GM18502 (cell line): ENCODE results near the gene P4HTM.

Source experiments
- ATAC-seq: cut with Tn5 transposase; IDR thresholded peaks from one replicate; pipeline ENCODE4 v1.9.1; 2021; ENCODE audit warnings: mild to moderate bottlenecking; ENCODE audit not compliant: unreplicated experiment, poor library complexity

The P4HTM gene

DNA sequence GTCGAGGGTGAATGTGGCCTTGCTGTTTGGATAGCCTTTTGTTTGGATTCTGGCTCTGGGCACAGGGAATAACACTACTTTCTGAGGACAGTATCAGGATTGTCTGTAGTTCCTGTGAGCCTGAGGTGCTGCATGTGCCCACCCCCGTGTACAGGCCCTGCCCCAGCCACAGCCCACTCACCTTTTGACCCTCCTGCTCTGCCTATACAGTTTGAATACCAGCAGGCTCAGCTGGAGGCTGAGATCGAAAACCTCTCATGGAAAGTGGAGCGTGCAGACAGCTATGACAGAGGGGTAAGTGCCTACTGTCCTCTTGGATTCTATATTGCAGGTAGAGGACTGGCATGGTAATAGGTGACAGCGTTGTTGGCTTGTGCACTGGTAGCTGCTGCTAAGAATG is 7.4 kb upstream of the P4HTM start:
- ATAC-seq, result no peak

- ATAC-seq, result no peak
Observed at GRCh38 chr3:48983096-48983495, 6.9 kb upstream of the P4HTM start.

- no peak for ATAC-seq
Observed at GRCh38 chr3:48984663-48985062, 5.4 kb upstream of the P4HTM start.

DNA sequence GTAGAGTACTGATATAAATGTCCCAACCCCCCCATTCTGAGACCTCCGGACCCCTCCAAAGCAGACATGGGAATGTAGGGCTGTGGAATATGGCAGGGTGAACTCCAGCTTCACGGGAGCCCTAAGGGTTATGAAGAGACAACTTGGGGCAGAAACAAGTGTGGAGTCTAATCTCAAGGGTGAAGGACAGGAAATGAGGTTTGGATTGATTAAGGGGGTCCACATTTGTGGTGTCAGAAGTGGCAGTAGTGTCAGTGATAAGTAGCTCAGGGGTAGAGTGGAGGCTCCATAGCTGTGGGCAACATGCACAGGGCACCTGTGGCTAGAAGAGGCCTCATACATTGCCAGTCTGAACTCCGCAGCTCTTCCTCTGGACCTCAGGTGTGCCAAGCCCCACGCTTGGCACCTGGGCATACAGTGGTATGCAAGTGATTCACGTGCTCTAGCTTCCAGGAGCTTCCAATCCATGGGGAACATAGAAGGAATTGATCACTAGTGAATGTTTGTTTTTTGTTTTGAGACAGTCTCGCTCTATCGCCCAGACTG is 4.1 kb upstream of the P4HTM start:
- ATAC-seq, result no peak

DNA sequence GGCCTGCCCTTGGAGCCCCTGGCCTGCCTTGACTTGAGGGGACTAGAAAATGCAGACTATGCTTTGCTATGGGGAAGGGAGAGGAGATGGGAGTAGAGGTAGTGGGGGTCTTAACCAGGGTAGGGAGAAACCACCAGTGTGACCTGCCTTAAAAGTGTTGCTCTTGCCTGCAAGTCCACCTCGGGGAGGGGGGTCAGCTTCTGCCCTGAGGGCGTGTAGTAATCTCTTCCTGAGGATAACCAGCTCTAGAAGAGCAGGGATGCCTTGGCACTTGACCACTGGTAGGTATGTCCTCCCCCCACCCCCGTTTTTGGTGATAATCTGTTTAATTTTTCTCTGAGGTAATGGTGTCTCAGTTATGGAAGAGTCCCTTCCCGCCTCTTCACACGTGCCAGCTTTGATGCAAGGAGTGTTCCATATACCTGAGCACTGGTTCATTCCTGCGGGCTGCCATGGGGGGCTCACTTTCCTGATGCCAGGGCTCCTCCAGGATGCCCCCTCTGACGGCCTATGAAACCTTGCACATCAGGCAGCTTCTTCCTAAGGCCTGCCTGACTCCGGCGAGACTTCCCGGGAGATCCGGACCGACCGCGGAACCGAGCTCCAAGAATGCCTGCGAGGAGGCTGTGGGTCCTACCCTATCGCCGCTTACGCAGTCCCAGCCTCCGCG is 780 bp upstream of the P4HTM start:
- ATAC-seq, result no peak

GRCh38 chr3:48990636-48991469 is 812 bp downstream of the P4HTM start:
- peak; percentile 24 for ATAC-seq

DNA sequence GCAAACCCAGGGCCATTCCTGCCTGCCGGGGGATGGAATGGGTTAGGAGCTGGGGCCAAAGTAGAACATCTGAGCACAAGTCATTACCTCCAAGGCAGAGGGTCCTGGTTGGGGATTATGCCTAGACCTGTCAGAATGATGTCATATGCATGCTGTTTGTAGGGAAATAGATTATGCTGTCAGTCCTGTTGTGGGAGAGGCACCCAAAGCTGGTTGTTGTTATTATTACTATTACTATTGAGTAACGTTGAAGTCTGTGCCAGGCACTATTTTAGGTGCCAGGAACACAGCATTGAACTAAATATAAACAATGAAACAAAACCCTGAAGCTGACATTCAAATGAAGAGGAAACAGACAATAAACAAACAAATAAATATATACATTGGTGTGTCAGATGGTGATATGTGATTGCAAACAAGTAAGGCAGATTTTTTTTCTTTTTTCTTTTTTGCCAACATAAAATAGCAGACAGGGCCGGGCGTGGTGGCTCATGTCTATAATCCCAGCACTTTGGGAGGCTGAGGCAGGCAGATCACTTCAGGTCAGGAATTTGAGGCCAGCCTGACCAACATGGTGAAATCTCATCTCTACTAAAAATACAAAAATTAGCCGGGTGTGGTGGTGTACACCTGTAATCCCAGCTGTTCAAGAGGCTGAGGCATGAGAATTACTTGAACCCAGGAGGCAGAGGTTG is 2.0 kb downstream of the P4HTM start:
- no peak for ATAC-seq

- no peak for ATAC-seq
Observed at GRCh38 chr3:48993834-48994233, 3.8 kb downstream of the P4HTM start.

GRCh38 chr3:48996640-48997039 is 6.6 kb downstream of the P4HTM start:
- ATAC-seq, result no peak

DNA sequence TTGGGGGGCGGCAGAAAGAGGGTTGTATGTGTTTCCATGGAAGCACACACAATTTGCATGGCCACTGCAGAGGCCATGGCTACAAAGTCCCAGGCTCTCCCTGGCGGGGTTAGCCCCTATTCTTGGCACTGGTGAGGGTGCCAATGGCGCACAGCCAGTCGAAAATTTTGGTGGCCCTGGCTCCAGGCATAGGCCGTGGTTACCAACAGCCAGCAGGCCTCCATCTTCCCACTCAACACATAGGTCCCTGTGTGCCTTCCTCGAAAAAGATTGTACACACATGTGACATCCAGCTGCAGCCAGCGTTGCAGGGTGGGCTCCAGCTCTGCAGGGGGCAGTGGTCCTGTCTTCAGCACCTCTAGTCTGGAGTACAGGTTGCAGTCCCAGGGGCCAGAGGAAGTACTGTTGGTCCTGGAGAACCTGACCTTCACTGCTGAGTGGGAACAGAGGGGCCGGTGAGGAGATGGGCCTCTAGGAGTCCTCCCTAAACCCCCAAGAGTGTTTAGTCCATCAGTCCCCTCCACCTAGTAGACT is 7.1 kb downstream of the P4HTM start:
- no peak for ATAC-seq

DNA sequence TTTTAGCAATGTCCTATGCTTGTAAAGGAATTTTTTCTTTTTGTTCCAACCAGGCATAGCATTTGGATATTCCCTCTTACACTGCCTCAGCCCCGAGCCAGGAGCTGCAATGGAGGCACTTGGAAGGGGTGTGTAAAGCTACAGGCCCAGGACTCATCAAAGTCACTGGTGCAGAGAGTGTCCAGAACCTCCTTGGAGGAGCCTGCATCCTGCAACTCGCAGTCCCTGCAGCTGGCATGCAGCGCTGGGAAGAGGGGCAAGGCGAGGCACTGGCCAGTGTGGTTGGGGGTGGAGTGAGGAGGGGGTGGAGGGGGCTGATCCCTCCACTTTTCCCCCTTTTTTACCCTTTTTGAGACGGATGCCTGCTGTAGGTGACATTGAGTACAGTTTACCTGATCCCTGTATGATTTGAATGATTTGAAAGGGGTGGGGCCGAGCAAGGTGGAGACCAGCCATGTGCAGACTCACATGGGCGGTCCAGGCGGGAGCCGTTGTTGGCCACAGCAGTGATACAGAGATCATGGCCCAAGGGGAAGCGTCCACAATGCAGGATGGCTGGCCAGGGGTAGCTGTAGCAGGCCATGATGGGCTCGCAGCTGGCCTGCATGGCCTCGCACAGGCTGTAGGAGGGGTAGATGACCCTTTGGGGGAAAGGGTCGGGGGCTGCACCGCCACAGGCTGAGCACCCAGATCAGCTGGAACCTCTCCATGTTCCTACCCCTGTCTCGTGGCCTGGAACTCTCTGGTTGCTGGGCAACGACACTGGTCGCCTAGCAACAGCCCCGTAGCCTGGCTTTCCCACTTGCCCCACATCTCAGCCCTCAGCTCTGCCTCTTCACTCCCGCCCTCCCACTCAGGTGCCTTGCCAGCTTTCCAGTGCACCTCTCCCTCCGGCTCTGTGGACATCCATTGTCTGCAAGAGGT is 7.9 kb downstream of the P4HTM start:
- ATAC-seq, result no peak

GRCh38 chr3:48999085-48999858 is 9.2 kb downstream of the P4HTM start:
- ATAC-seq, result no peak

DNA sequence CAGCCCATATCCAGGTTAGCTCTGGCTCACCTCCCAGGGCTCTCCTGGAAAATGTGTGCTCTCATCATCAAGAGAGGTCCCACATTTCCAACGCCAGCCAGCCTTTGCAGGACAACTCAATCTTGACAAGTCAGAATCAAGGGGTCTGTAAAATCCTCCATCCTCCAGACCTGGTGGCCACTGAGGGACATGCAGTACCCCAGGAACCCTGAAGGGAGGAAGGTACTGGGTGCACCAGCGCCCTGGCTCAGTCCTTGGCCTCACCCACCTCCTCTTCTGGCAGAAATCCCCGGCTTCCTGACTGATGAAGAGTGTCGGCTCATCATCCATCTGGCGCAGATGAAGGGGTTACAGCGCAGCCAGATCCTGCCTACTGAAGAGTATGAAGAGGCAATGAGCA is 11.1 kb downstream of the P4HTM start:
- no peak for ATAC-seq

- no peak for ATAC-seq
Observed at GRCh38 chr3:49004352-49005302, 14.6 kb downstream of the P4HTM start.

DNA sequence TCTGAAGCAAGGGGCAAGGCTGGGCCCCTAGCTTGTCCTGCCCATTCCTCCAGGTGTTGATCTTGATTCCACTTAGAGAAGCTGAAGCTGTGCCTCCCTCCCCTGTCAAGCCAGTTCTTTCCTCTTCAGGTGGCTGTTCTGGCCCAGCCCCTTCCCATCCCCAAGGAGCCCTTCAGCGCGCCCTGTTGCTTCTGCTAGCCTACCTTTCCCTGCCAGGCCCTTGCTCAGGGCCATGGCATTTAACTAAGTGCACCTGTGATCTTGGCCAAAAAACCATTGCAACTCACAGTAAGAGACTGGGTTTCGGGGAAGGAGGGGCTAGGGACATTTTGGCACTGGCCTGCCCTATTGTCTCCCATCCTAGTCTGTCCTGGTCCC is 15.3 kb downstream of the P4HTM start:
- ATAC-seq, result no peak

GRCh38 chr3:49005998-49006397 is 16.0 kb downstream of the P4HTM start:
- no peak for ATAC-seq

DNA sequence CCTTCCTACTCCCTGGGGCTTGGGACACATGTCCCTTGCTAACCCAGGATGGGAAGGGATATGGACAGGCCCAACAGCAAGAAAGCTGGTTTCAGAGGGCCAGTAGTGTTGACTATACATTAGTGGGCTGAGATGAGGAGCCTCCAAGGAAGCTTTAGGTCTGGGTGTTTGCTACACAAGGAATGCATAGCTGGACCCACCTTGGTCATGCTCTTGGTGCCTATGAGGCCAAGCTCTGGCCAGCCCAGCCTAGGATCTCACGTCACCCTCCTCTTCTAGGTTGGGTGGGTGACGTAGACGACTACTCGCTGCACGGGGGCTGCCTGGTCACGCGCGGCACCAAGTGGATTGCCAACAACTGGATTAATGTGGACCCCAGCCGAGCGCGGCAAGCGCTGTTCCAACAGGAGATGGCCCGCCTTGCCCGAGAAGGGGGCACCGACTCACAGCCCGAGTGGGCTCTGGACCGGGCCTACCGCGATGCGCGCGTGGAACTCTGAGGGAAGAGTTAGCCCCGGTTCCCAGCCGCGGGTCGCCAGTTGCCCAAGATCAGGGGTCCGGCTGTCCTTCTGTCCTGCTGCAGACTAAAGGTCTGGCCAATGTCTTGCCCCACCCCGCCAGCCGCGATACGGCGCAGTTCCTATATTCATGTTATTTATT is 16.5 kb downstream of the P4HTM start:
- no peak for ATAC-seq
